GM12872 (cell line): ENCODE measurements around the gene IL17C.

Source experiments
- CTCF ChIP-seq: IDR thresholded peaks from 3 replicates; pipeline ENCODE4 v1.5.1; 2011; ENCODE audit warnings: low read depth, mild to moderate bottlenecking, low read length, moderate library complexity; ENCODE audit not compliant: insufficient read depth

Gene IL17C

DNA sequence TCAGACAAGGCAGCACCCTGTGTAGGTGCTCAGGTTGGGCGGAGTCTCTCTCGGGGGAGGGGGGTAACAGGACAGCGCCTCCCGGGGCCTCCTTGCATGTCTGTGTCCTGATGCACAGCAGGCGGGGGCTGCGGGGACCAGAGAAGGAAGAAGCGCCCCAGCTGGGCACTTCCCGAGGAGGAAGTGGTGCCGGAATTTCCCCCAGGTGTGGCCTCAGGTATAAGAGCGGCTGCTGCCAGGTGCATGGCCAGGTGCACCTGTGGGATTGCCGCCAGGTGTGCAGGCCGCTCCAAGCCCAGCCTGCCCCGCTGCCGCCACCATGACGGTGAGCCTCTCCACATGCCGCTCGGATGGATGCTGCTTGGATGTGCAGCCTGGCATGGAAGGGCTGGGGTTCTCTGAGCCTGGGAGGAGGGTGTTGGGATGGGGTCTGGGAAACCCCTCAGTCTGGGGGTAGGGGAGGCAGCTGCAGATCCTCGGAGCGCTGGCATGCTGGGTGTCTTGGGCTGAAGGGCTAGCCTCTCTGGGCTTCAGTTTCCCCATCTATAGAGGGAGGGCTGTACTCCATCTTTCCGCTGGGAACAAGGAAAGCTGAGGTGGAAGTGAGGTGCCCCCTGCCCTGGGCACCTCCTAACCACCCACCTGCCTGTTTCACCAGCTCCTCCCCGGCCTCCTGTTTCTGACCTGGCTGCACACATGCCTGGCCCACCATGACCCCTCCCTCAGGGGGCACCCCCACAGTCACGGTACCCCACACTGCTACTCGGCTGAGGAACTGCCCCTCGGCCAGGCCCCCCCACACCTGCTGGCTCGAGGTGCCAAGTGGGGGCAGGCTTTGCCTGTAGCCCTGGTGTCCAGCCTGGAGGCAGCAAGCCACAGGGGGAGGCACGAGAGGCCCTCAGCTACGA is at the start of gene IL17C:
TSS of gene IL17C (plus strand) at position 250 of the 908 bp plus-strand sequence. CDS start at position 320, 70 bp downstream.
- no peak for TF ChIP-seq CTCF

DNA sequence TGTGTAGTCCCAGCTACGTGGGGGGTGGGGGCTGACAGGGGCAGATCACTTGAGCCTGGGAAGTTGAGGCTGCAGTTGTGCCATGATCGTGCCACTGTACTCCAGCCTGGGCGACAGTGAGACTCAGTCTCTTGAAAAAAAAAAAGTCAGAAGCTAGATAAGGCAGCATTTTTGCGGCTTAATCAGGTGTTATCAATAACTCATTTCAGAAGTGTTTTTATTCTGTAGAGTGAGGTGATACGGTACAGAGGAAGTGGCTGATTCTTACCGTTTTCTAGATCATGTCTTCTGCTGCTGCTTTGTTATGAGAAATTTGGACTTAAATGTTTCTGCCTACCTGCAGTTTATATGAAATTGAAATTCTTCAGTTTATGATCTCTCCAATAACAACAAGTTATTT is 49.6 kb upstream of the IL17C start:
- TF ChIP-seq CTCF = no peak

DNA sequence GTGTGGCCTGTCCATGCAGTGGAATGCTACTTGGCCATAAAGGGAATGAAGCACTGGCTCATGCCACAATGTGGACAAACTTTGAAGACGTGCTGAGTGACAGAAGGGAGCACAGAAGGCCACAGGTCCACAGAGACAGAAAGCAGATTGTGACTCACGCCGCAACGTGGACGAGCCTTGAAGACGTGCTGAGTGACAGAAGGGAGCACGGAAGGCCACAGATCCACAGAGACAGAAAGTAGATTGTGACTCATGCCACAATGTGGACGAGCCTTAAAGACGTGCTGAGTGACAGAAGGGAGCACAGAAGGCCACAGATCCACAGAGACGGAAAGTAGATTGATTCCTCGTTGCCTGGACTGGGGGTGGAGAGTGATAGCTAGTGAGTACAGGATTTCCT is 48.9 kb upstream of the IL17C start:
- TF ChIP-seq CTCF = no peak

- TF ChIP-seq CTCF = no peak
These were observed 46.8 kb upstream of the IL17C start for GRCh38 chr16:88591577-88592021.

DNA sequence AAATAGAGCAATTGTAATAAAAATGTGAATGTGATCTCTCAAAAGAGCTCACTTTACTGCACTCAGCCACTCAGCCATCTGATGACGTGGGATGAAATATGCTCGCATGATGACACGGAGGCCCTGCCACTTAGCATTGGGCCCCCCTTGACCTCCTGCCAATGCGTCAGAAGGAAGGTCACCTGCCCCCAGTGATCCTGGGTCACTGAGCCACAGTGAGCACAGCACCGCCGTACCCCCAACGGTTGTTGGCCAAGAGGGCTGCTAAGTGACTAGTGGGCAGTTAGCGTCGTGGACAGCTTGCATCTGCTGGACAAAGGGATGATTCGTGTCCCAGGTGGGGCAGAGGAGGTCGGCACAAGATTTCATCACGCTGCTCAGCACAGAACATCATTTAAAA is 45.3 kb upstream of the IL17C start:
- TF ChIP-seq CTCF = no peak

- no peak for TF ChIP-seq CTCF
These were observed 44.9 kb upstream of the IL17C start for GRCh38 chr16:88593489-88593888.

GRCh38 chr16:88593910-88594309 is 44.5 kb upstream of the IL17C start:
- no peak for TF ChIP-seq CTCF
